Fibroblast of skin of left quadriceps (primary cell): ENCODE results near the gene GUCD1.

Source experiments
- DNase-seq, 2 experiments: peaks; one replicate each; pipeline ENCODE4 v3.0.0-alpha.2; 2013; ENCODE audit warnings: low read depth in 2 of 2

Gene GUCD1

DNA sequence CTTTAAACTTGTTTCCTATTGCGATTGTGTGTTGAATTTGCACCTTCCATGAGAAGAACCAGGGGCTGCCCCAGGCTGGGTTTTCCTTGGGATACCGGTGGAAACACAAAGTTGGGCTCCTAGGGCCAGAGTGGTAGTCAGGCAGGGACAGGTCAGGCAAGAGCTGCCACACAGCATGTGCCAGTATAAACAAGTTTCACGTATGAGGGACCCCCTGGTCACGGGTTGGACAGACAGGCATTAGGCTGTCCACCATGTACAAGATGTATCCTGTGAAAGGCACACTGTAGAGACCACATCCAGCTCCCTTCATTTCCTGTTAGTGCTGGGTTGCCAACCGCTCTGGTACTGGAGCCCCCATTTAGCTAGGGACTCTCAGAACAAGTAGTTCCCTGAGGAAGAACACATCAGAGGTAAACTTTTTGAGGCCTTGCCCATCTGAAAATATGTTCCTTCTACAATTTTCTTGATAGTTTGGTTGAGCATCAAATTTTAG lies 51.0 kb downstream of the GUCD1 start:
- DNase-seq: no peak

DNA sequence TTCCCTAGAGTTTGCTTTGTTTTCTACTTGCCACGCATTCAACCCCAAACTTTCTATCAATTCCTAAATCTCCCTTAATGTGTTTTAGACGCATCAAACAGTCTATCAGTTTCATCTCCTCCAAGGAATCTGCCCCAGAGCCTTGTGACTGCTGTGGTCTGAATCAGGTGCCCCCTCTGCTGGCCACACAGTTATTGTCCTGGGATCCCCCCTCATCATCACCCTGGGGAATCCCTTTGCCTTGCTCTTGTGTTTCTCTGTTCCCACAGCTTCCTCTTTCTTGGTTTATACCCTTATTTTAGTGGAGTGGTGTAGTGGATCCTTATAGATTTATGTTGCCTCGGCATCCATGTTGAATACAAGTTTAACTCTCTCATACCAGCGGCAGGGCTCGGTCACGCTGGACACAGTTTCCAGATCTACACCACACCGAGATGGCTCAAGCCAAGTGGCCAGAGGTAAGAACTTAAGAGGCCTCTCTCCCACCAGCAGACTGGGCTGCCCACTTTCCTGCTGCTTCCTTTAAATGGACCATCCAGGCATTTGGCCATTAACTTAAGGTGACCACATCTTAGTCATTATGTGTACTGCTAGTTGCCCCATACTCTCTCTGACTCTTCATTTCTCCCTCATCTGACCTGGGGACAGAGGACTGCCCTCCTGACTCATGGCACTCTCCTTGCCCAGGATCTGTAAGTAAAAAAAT lies 51.6 kb downstream of the GUCD1 start:
- DNase-seq: no peak

DNA sequence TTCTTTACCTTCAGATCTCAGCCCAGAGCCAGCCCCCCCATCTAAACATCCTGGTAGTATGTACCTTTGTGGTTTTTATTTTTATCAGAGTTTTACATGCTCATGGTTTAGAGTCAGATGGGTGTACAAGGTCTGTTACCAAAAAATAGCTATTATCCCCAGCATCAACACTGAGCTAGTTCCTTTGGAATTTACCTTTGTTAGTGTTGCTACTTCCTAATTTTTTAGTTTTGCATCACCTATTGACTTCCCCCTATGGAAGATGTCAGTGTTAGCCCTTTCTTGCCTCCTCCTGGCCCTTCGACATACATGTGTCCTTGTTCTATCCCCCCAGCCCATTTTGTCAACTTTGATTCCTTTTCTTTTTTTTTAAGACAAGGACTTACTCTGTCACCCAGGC lies 52.4 kb downstream of the GUCD1 start:
- DNase-seq: no peak

DNA sequence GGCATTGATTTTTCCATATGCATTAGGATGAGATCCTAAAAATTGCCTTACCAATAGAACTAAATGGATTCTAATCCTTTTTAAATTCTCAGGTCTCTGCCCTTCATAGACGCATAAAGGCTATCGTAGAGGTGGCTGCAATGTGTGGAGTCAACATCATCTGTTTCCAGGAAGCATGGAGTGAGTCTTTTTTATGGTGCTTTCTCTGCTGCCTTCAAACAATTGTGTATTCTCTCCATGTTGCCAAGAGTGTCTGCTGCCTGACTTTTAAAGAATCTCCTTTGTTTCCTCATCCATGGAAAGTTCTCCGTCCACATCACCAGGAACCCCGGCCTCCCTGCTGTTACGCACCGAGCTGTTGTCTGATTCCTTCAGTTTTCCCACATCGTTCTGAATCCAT lies 52.9 kb downstream of the GUCD1 start:
- DNase-seq: no peak

DNA sequence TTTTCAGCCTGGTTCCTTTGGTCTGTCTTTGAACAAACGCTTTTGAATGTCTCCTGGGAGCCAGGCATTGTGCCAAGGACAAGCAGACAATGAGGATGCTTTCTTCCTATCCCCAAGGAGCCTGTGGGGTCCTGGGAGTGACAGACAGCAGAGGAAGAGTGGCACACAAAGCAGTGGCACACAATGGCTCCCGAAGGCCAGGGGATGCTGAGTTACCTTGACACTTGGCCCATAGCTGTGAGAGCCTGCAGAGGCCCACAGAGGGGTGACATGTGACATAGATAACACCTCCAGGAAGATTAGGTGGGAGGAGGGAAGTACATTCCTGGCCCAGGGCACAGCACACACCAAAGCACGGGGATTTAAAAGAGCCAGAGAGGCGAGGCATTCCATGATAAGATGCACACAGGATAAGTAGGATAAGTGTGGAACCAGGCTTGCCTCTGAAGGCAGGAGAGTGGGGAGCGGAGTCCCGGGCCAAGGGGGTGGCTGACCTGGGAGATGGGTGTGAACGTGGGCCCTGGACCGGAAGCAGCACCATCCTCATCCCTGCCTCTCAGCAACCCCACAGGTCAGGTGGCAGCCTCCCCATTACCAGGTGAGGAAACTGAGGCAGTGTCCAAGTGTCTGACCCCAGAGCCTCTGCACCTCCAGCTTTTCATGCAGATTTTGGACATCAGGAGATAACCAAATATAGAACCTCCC lies 53.5 kb downstream of the GUCD1 start:
- DNase-seq: no peak

DNA sequence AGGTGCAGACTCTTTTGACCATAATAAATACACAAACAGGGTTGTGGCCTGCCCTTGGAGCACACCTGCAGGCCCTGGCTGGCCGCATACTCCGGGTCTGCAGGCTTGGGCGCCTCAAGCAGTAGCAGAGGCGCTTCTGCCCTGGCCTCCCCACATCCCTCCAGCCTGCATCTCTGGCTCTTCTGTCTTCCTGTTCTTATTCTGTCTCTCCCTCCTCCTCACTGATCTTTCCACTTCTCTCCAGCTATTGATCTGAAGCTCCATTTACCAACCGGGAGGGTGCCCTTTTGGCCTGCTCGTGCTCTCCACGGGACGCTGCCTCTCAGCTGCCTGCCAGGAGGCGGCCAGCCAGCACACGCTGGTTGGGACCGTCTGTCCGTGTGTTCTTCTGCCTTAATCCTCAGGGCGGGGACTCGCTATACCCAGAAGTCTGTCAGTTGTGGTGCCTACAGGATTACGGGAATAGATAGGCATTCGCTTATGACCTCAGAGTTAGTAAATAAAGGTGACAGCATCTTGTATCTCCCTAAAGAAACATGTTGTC lies 54.6 kb downstream of the GUCD1 start:
- no peak for DNase-seq

DNA sequence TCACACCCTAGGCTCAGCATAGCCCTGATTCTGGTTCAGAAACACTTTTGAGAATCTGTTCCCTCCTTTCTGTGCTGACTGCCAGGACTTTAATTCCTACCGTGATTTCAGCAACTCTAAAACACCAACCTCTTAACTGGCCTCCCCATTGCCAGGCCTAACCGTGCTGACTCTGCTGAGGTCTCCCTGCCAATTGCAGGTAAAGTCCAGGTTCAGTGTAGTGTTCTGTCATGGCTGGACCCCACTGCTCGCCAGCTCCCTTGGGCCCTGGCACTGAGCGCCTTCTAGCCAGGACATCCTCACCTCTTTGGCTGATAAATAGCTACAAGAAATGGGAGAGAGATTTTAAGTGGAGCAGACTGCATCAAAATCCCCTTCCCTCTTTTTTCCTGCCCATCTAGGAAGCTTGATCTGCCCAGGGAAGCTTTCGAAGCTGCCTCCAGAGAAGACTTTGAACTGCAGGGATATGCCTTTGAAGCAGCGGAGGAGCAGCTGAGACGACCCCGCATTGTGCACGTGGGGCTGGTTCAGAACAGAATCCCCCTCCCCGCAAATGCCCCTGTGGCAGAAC lies 55.1 kb downstream of the GUCD1 start:
- no peak for DNase-seq

DNA sequence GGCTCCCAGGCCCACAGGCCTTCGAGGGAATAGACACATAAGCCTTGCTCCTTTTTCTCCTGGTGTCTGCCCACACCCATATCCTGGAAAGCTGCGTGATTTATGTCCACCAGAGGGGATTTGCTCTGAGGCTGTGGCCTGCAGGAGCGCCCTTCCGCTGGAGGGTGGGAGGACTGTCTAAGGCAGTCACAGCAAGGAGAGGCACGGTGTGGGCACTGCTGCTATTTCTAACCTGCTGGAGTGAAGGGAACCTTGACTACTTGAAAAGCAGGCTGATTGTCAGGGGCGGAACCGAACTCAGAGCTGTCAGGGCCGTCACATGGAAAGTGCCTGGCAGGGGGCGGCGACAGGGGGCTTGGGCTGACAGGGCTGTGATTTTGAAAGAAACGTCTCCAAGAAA lies 56.1 kb downstream of the GUCD1 start:
- DNase-seq: no peak

DNA sequence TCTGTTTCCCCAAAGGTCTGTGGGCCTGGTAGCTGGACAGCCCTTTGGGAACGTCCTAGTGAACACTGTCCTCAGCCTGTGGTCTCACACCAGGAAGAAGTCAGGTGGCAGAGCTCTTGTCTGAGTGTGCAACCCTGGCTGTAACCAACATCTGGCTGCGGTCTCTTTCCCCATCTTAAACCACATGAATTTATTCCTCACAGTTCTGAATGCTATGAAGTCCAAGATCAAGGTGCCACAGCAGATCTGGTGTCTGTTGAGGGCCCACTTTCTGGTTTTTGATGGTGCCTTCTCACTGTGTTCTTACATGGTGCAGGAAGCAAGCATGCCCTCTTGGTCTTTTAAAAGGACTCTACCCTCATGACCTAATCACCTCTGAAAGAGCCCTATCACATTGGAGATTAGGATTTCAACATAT lies 57.1 kb downstream of the GUCD1 start:
- no peak for DNase-seq

DNA sequence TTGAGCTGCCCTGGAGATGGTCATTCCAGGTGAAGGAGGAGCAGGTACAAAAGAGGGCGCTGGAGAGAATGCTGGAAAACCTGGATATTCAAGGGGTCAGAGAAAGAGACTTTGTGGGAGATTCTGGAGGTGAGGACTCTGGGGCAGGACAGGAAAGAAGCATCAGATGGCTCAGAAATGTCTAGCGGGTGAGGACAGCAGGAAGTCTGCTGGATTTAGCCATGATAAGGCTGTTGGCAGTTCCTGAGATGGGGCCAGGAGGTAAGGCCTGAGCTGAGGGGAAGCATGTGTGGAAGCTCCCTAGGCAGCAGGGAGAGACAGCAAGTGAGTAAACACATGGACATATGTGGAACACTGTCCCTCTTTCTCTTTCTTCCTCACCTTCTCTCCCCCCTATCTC lies 58.3 kb downstream of the GUCD1 start:
- DNase-seq: no peak

DNA sequence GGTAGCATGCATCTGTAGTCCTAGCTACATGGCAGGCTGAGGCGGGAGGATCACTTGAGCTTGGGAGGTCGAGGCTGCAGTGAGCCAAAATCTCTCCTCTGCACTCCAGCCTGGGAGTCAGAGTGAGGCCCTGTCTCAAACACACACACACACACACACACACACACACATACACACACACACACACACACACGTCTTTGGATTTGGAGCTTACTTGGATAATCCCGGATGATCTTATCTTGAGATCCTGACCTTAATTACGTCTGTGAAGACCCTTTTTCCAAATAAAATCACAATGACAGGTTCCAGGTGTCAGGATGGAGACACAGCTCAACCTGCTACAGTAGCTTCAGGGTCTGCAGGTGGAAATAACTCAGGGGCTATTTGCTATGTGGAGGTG lies 58.7 kb downstream of the GUCD1 start:
- DNase-seq: no peak

DNA sequence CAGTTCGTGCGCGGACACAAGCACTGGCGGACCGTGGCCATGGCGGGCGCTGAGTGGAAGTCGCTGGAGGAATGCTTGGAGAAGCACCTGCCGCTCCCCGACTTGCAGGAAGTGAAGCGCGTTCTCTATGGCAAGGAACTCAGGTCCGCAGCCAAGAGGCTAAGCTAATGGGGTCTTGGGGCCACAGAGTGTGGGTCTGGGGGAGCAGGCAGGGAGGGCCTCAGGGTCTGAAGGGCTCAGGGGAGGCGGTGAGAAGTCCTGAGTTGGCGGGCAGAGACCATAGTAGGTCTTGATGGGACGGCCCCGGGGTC lies 59.6 kb downstream of the GUCD1 start:
- DNase-seq: no peak

DNA sequence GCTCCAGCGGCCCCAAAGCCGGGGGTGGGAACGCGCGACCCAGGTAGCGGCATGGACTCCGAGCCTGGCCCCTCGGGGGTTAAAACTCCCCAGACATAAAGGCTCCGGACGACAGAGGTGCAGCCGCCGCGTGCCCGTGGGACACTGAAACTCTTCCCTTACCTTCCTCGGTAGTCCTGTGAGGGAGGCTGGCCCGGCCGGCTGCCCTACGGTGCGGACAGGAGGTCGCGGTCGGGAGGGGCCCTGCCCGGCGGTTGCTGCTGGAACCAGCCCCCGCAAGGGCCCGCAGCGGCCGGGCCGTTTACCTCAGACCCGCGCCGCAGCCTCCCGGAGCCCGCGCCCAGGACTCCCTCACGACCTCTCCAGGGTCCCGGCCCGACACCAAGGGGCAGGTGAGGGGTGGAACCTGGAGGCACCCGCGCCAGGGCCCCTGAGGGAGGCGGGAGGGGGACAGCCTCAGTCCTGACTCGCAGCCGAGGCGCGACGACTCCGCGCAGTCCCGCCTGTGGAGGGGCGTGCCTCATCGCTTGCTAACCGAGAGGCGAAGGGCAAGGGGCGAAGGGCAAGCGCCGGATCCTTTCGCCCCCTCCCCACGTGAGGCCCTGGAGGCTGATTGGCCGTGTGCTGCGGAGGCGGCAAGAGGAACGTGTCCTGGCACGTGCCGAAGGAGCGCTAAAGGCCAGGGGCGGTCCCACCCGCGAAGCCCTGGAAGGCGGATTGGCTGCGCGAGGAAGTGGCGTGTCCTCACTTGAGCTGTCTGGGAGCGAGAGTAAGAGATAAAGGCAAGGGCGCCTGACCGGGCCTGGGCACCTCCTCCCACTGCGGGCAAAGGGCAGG lies 60.2 kb downstream of the GUCD1 start, which contains the start of gene UPB1:
TSS of gene UPB1 (plus strand) at position 805 of the 837 bp plus-strand sequence. CDS start 72 bp downstream, outside the sequence.
- DNase-seq: no peak

DNA sequence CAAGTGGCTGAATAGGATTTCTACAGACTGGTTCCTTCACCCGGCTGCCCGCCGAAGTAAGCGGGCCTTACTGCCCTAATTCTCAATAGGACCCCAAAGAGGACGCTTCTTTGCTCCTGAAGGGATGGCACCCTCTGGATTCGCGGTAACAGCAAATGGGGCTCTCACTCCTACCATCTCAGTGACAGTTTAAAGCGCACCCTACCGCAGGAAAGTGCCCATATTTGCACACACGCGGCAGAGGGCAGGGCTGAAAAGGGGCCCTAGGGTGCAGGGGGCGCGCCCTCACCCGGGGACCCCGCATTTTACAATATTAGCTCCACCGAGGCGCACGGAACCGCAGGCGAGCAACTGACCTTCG lies 60.8 kb downstream of the GUCD1 start:
- no peak for DNase-seq

DNA sequence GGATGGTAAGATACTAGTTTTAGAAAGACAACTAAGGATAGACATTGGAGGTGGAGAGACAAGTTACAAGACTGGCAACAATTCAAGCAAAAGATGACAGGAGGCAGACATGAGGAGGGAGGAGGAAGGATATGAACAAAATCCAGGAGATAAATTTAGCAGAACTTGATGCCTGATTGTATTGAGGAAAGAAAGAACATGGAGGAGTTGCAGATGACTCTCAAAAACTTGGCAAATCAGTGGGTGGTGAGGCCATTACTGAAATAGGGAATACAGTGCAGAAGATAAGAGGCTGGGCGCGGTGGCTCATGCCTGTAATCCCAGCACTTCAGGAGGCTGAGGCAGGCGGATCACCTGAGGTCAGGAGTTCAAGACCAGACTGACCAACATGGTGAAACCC lies 62.5 kb downstream of the GUCD1 start:
- DNase-seq: no peak
